CD14-positive monocyte (primary cell): ENCODE results near the gene RAMP2. TPM values are rescaled to one million over a fixed set of nuclear protein-coding genes. Genes with fewer than 3 reads are reported as not detected.
"Not testable (repeated sequence)": the region's sequence is repeated elsewhere in the genome, so short reads cannot be mapped to it uniquely, and the experiment has no call there.

Source experiments
- DNase-seq, 3 donors: peaks; one replicate each; pipeline ENCODE4 v3.0.0-alpha.2; 2011 to 2022
- H2AFZ ChIP-seq: 2 replicates; pipeline ENCODE4 v1.6.0; 2012; ENCODE audit warnings: mild to moderate bottlenecking, low read depth, low read length, inconsistent platforms; ENCODE audit not compliant: insufficient read depth, poor library complexity, severe bottlenecking
- H3K27ac ChIP-seq, 2 donors: 1 replicate in 1 of 2; 2 replicates in 1 of 2; pipeline ENCODE4 v1.5.1; 2012 to 2013; ENCODE audit warnings: low read length in 2 of 2, control low read depth in 1 of 2, inconsistent platforms in 1 of 2, low read depth in 1 of 2, mild to moderate bottlenecking in 1 of 2
- H3K27me3 ChIP-seq, 2 donors: one replicate each; pipeline versions ENCODE4 v1.6.0 to v1.6.1; 2011 to 2013; ENCODE audit warnings: low read length in 2 of 2; ENCODE audit not compliant: control insufficient read depth in 2 of 2, insufficient read depth in 2 of 2
- H3K36me3 ChIP-seq, 2 donors: replicated peaks in 1 of 2; 1 replicate in 1 of 2; 2 replicates in 1 of 2; pipeline versions ENCODE4 v1.5.1 to v1.6.1; 2012 to 2013; ENCODE audit warnings: low read length in 2 of 2, control low read depth in 1 of 2, inconsistent platforms in 1 of 2, mild to moderate bottlenecking in 1 of 2; ENCODE audit not compliant: insufficient read depth in 2 of 2, control insufficient read depth in 1 of 2
- H3K4me1 ChIP-seq, 2 donors: 1 replicate in 1 of 2; 2 replicates in 1 of 2; pipeline versions ENCODE4 v1.5.1 to v1.6.1; 2012 to 2013; ENCODE audit warnings: low read length in 2 of 2, control low read depth in 1 of 2, inconsistent platforms in 1 of 2, mild to moderate bottlenecking in 1 of 2, moderate library complexity in 1 of 2; ENCODE audit not compliant: insufficient read depth in 2 of 2, control insufficient read depth in 1 of 2
- H3K4me2 ChIP-seq: replicated peaks from 2 replicates; pipeline ENCODE3; 2012; ENCODE audit warnings: low read length, moderate library complexity, mild to moderate bottlenecking; ENCODE audit not compliant: poor library complexity, severe bottlenecking; ENCODE audit errors: extremely low read depth
- H3K4me3 ChIP-seq, 3 experiments: fragments of 200-600 bp in 1 of 3; sonication (generic) in 1 of 3; replicated peaks in 1 of 3; 1 replicate in 2 of 3; 2 replicates in 1 of 3; pipeline ENCODE4 v1.5.1; 2011 to 2013; ENCODE audit warnings: low read length in 3 of 3, mild to moderate bottlenecking in 3 of 3, control low read depth in 2 of 3, low read depth in 2 of 3, inconsistent platforms in 1 of 3, moderate library complexity in 1 of 3
- H3K79me2 ChIP-seq: 2 replicates; pipeline ENCODE4 v1.6.0; 2012; ENCODE audit warnings: mild to moderate bottlenecking, control low read depth, inconsistent platforms, low read length, moderate library complexity; ENCODE audit not compliant: insufficient read depth
- H3K9ac ChIP-seq: 2 replicates; pipeline ENCODE4 v1.6.0; 2017; ENCODE audit warnings: low read length, mild to moderate bottlenecking; ENCODE audit not compliant: insufficient read depth, poor library complexity, severe bottlenecking
- H3K9me3 ChIP-seq, 2 donors: replicated peaks in 1 of 2; 1 replicate in 1 of 2; 2 replicates in 1 of 2; pipeline versions ENCODE4 v1.5.1 to v1.6.1; 2012 to 2013; ENCODE audit warnings: low read length in 2 of 2, control low read depth in 1 of 2; ENCODE audit not compliant: control insufficient read depth in 1 of 2, insufficient read depth in 1 of 2
- H4K20me1 ChIP-seq: 2 replicates; pipeline ENCODE4 v1.6.0; 2012; ENCODE audit warnings: mild to moderate bottlenecking, low read length, control low read depth, moderate library complexity; ENCODE audit not compliant: insufficient read depth
- H3K27ac Mint-ChIP-seq, 7 donors: one replicate each; pipeline ENCODE4 v1.8.0; 2020; ENCODE audit warnings: mild to moderate bottlenecking in 7 of 7, mixed read lengths in 7 of 7, moderate library complexity in 6 of 7, inconsistent platforms in 2 of 7
- H3K27me3 Mint-ChIP-seq, 3 donors: one replicate each; pipeline ENCODE4 v1.8.0; 2021 to 2022; ENCODE audit warnings: low read depth in 3 of 3, mild to moderate bottlenecking in 3 of 3, mixed read lengths in 3 of 3, moderate library complexity in 3 of 3, inconsistent platforms in 1 of 3
- H3K36me3 Mint-ChIP-seq, 2 donors: one replicate each; pipeline ENCODE4 v1.8.0; 2020; ENCODE audit warnings: mixed read lengths in 2 of 2, inconsistent platforms in 1 of 2, mild to moderate bottlenecking in 1 of 2
- H3K4me1 Mint-ChIP-seq: one replicate; pipeline ENCODE4 v1.8.0; 2020; ENCODE audit warnings: mild to moderate bottlenecking, mixed read lengths
- H3K4me3 Mint-ChIP-seq, 2 donors: one replicate each; pipeline ENCODE4 v1.8.0; 2020; ENCODE audit warnings: mild to moderate bottlenecking in 2 of 2, mixed read lengths in 2 of 2, moderate library complexity in 1 of 2
- H3K9me3 Mint-ChIP-seq, 7 donors: one replicate each; pipeline ENCODE4 v1.8.0; 2020 to 2022; ENCODE audit warnings: mixed read lengths in 7 of 7, mild to moderate bottlenecking in 6 of 7, moderate library complexity in 6 of 7, inconsistent platforms in 2 of 7
- CTCF ChIP-seq: fragments of 200-600 bp; IDR thresholded peaks from one replicate; pipeline ENCODE4 v1.8.0; 2022; ENCODE audit warnings: antibody characterized with exemption, mild to moderate bottlenecking
- WGBS: methylation state at CpG from one replicate; pipeline ENCODE4 v1.1.5; 2013; ENCODE audit warnings: missing lambda C conversion rate; ENCODE audit not compliant: insufficient coverage; 5-methylcytosine and 5-hydroxymethylcytosine counted together
- intact Hi-C, 2 donors: fragments of 100-400 bp; cut with micrococcal nuclease; formaldehyde crosslinking; loops; one replicate each; pipeline versions ENCODE4 v1.15.0 to v1.15.1; 2023
- polyA plus RNA-seq, 3 donors: library from polyadenylated mRNA; depleted of rRNA in 1 of 3; unstranded in 2 of 3; stranded (reverse) in 1 of 3; fragments of 300-500 nt in 2 of 3; fragments of >200 nt in 1 of 3; fragmentation: Illumina TruSeq in 2 of 3; gene quantifications; 1 replicate in 2 of 3; 2 replicates in 1 of 3; pipeline ENCODE4 v1.2.3, GENCODE V29; 2012 to 2021

RAMP2 gene
- polyA plus RNA-seq, 3 donors, result not detected

DNA sequence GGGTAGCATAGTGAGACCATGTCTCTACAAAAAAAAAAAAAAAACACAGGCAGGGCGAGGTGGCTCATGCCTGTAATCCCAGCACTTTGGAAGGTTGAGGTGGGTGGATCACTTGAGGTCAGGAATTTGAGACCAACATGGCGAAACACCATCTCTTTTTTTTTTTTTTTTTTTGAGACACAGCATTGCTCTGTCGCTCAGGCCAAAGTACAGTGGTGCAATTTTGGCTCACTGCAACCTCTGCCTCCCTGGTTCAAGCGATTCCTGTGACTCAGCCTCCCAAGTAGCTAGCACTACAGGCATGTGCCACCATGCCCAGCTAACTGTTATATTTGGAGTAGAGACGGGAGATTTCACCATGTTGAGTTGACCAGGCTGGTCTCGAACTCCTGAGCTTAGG, 5.1 kb downstream of the RAMP2 start:
- H3K27me3 ChIP-seq, result peaks cover 15 to 19% of the 10 kb centered on the region in 2 donors
- H4K20me1 ChIP-seq, result no peaks in the 10 kb centered on the region
- no peak overlapping the region for H3K27ac ChIP-seq
- H3K36me3 Mint-ChIP-seq, result peaks cover 0 to 4% of the 10 kb centered on the region in 2 donors
- intact Hi-C loops, result no loop called here
- no peak for DNase-seq
- no peaks in the 10 kb centered on the region for H3K79me2 ChIP-seq
- H3K4me2 ChIP-seq, result no peak overlapping the region
- peaks cover 3% of the 10 kb centered on the region for H3K4me1 Mint-ChIP-seq
- H3K27ac Mint-ChIP-seq, result no peak overlapping the region
- H3K4me3 Mint-ChIP-seq, result no peak overlapping the region
- no peak overlapping the region for H2AFZ ChIP-seq
- no peak for TF ChIP-seq CTCF
- peaks cover 36 to 46% (median 37%) of the 10 kb centered on the region in 3 donors for H3K27me3 Mint-ChIP-seq
- no peak overlapping the region for H3K4me3 ChIP-seq
- WGBS, result 100% methylated on average over 1 of the region's 6 CpGs
- H3K9me3 Mint-ChIP-seq, result peaks cover 0 to 5% (median 0%) of the 10 kb centered on the region in 7 donors
- no peaks in the 10 kb centered on the region for H3K36me3 ChIP-seq
- peaks cover 6% of the 10 kb centered on the region in 2 donors for H3K4me1 ChIP-seq
- H3K9ac ChIP-seq, result no peak overlapping the region
- H3K9me3 ChIP-seq, result peaks cover 0 to 9% of the 10 kb centered on the region in 2 donors

DNA sequence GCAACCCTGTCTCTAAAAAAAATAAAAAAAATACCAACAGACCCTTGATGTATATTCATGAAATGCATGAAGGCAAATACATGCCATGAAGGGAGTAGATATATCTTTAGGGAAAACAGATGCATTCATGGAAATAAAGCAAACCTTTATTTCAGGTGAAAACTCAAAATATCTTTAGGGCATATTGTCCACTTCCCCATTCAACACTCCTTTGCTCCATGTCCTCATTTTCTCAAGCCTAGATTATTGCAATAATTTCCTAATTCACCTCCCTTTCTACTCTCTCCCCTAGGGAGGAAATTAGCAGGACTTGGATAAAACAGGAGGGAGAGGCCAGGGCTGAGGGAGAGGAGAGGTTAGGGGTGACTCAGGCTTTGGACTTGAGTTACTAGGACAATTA, 6.5 kb downstream of the RAMP2 start:
- H3K4me2 ChIP-seq, result no peak overlapping the region
- H3K27me3 ChIP-seq, result peaks cover 2 to 5% of the 10 kb centered on the region in 2 donors
- H2AFZ ChIP-seq, result no peak overlapping the region
- Mint-ChIP-seq H3K27me3 (peaks cover 22 to 35% (median 25%) of the 10 kb centered on the region in 3 donors), H3K36me3 (peaks cover 0 to under 1% of the 10 kb centered on the region in 2 donors), H3K27ac (no peak overlapping the region), H3K4me1 (peaks cover 3% of the 10 kb centered on the region), H3K9me3 (peaks cover 0 to 3% (median 0%) of the 10 kb centered on the region in 7 donors), H3K4me3 (no peak overlapping the region)
- no peak for DNase-seq
- H4K20me1 ChIP-seq, result no peaks in the 10 kb centered on the region
- no peaks in the 10 kb centered on the region for H3K4me1 ChIP-seq
- no peak overlapping the region for H3K9ac ChIP-seq
- H3K9me3 ChIP-seq, result no peaks in the 10 kb centered on the region
- no peak overlapping the region for H3K27ac ChIP-seq
- H3K36me3 ChIP-seq, result no peaks in the 10 kb centered on the region
- TF ChIP-seq CTCF, result no peak
- no peaks in the 10 kb centered on the region for H3K79me2 ChIP-seq
- intact Hi-C loops, result no loop called here
- no peak overlapping the region for H3K4me3 ChIP-seq

GRCh38 chr17:42768006-42768405, 7.0 kb downstream of the RAMP2 start:
- H3K4me3 ChIP-seq, H3K4me2 ChIP-seq, H3K79me2 ChIP-seq, H3K4me1 ChIP-seq, H3K9me3 Mint-ChIP-seq, H3K27ac Mint-ChIP-seq, H3K27ac ChIP-seq, H3K36me3 Mint-ChIP-seq, H4K20me1 ChIP-seq, H3K27me3 ChIP-seq, H3K9ac ChIP-seq, H3K4me1 Mint-ChIP-seq, H3K36me3 ChIP-seq, H3K9me3 ChIP-seq, H2AFZ ChIP-seq, DNase-seq, intact Hi-C loops: not testable (repeated sequence)
- 77% methylated on average over 8 of the region's 9 CpGs for WGBS
- peaks cover 19 to 30% (median 20%) of the 10 kb centered on the region in 3 donors for H3K27me3 Mint-ChIP-seq
- peak overlapping the region in 1 of 2 donors; percentile 21 for H3K4me3 Mint-ChIP-seq
